ENCODE measurements around the gene PCCA.
"Not testable (repeated sequence)": the region's sequence is repeated elsewhere in the genome, so short reads cannot be mapped to it uniquely, and the experiment has no call there.

Gene PCCA

DNA sequence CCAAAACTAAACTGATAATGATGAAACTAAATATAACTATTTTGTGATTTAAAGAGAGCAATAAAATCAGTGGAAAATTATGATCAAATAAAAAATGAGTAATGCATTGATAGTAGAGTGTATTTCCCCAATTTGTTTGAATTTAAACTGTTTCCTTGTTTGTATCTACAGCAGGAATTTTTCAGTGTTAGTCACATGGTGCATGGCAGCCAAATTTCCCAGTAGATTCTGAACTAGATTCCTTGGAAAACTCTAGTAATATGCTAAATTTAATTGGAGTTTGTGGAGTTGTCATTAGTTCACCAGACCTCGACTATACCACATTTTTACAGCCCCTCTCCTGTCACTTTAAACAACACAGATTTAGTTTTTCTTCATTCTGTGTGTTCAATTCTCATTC, 156.2 kb downstream of the PCCA start:
- H3K27me3 Mint-ChIP-seq: no peaks in the 10 kb centered on the region
- H3K4me1 Mint-ChIP-seq: no peaks in the 10 kb centered on the region
- no peak for DNase-seq
- no peak overlapping the region for H3K4me3 Mint-ChIP-seq
- peaks cover 11% of the 10 kb centered on the region for H3K36me3 Mint-ChIP-seq (ENCODE audit: low read depth)
- ATAC-seq: no peak
- H3K27ac Mint-ChIP-seq: no peak overlapping the region
- peaks cover 10% of the 10 kb centered on the region for H3K9me3 Mint-ChIP-seq

GRCh38 chr13:100247937-100248336, 159.0 kb downstream of the PCCA start:
- Mint-ChIP-seq H3K27me3 (no peaks in the 10 kb centered on the region), H3K4me1 (no peaks in the 10 kb centered on the region), H3K4me3 (no peak overlapping the region), H3K9me3 (peaks cover 10% of the 10 kb centered on the region), H3K27ac (no peak overlapping the region), H3K36me3 (ENCODE audit: low read depth) (peaks cover 11% of the 10 kb centered on the region)
- DNase-seq (no peak), ATAC-seq (no peak)

DNA sequence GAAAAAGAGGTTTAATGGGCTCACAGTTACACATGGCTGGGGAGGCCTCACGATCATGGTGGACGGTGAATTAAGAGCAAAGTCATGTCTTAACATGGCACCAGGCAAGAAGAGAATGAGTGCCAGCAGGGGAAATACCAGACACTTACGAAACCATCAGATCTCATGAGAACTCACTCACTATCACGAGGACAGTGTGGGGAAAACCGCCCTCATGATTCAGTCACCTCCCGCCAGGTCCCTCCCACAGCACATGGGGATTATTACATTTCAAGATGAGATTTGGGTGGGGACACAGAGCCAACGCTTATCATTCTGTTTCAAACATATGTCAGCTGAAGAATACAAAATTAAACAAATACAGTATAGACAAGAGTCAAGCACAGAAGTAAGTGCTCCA, 165.1 kb downstream of the PCCA start:
- Mint-ChIP-seq H3K36me3 (ENCODE audit: low read depth) (peaks cover 9% of the 10 kb centered on the region), H3K27me3 (no peaks in the 10 kb centered on the region), H3K4me1 (no peaks in the 10 kb centered on the region), H3K27ac (no peak overlapping the region), H3K9me3 (peaks cover 10% of the 10 kb centered on the region), H3K4me3 (no peak overlapping the region)
- no peak for ATAC-seq
- DNase-seq: no peak

DNA sequence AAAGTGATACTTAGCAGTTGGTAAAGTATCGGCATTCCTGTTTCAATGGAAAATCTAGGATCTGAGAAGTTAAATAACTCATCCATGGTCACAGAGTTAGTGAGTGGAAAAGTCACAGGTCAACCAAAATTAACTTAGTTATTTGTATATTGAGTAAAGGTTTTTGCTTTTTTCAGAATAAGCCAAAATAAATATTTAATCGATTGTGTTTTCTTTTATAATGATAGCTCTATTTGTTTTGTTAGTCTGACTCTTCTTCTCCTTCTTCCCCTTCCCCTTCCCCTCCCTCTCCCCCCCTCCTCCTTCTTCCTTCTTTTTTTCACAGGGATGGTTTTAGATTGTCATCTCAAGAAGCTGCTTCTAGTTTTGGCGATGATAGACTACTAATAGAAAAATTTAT, 173.5 kb downstream of the PCCA start:
- no peak overlapping the region for H3K4me3 Mint-ChIP-seq
- DNase-seq: no peak

GRCh38 chr13:100266026-100266425, 177.1 kb downstream of the PCCA start:
- ATAC-seq (no peak), DNase-seq (no peak)
- Mint-ChIP-seq H3K27ac (no peak overlapping the region), H3K4me3 (no peak overlapping the region), H3K9me3 (peaks cover 3% of the 10 kb centered on the region), H3K36me3 (ENCODE audit: low read depth) (peaks cover 12% of the 10 kb centered on the region), H3K27me3 (no peaks in the 10 kb centered on the region), H3K4me1 (no peaks in the 10 kb centered on the region)

More for the DNA sequence above, 173.5 kb downstream of the PCCA start:
- no peaks in the 10 kb centered on the region for H3K4me1 Mint-ChIP-seq
- H3K36me3 Mint-ChIP-seq (ENCODE audit: low read depth): peaks cover 4% of the 10 kb centered on the region
- no peak for ATAC-seq
- H3K27me3 Mint-ChIP-seq: no peaks in the 10 kb centered on the region
- no peak overlapping the region for H3K27ac Mint-ChIP-seq
- peaks cover 3% of the 10 kb centered on the region for H3K9me3 Mint-ChIP-seq

DNA sequence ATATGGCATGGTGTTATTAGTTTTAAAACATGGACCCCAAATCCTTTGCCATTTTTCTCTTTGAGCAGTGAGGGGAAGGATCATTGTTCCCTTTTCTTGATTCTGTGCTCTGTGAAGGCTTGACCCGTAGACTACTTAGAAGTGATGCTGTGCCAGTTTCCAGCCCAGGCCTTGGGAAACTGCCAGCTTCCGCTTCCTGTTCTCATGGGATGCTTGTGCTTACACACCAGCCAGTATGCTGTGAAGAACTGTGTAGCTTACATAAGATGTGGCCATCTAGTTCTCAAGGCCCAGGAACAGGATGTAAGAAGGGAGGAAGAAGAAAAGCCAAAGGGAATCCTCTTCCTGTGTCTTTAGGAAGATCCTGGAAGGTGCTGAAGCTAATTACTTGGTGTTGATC, 180.9 kb downstream of the PCCA start:
- no peaks in the 10 kb centered on the region for H3K27me3 Mint-ChIP-seq
- DNase-seq: no peak
- H3K9me3 Mint-ChIP-seq: no peaks in the 10 kb centered on the region
- peaks cover 8% of the 10 kb centered on the region for H3K36me3 Mint-ChIP-seq (ENCODE audit: low read depth)
- H3K4me3 Mint-ChIP-seq: no peak overlapping the region
- no peak overlapping the region for H3K27ac Mint-ChIP-seq
- H3K4me1 Mint-ChIP-seq: no peaks in the 10 kb centered on the region
- ATAC-seq: no peak

GRCh38 chr13:100273138-100273537, 184.2 kb downstream of the PCCA start:
- Mint-ChIP-seq H3K27ac (no peak overlapping the region), H3K4me1 (no peaks in the 10 kb centered on the region), H3K9me3 (no peaks in the 10 kb centered on the region), H3K27me3 (no peaks in the 10 kb centered on the region), H3K4me3 (no peak overlapping the region), H3K36me3 (ENCODE audit: low read depth) (peaks cover 8% of the 10 kb centered on the region)
- ATAC-seq: no peak
- DNase-seq: no peak

GRCh38 chr13:100273552-100273951, 184.7 kb downstream of the PCCA start:
- Mint-ChIP-seq H3K27ac (no peak overlapping the region), H3K27me3 (no peaks in the 10 kb centered on the region), H3K9me3 (no peaks in the 10 kb centered on the region), H3K4me3 (no peak overlapping the region), H3K4me1 (no peaks in the 10 kb centered on the region), H3K36me3 (ENCODE audit: low read depth) (peaks cover 8% of the 10 kb centered on the region)
- no peak for DNase-seq
- ATAC-seq: no peak

DNA sequence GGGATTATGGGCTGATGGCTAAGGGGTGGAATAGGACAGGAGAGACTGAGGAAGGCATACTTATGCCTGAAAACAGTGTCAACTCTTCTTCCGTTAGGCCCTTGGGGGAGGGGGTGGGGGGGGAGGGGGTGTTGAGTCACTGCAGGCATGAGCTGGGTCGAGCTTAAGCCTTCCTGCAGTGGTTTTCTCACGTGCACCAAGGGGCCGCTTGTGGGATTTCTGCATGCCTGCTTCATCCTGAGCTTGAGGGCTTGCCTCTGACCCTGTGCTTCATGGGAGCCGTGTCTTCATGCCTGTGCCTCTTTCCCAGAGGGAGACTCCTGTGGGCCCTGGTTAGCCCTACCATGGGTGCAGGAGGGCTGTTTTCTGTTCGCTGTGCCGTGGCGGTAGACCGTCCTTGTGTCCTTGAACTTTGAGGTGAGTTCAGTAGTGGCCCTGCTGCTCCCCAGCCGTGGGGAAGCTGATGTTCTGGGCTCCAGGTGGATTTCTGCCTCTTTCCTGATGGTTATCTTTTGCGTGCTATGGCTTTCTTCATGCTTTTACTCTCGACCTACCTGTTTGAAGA, 186.1 kb downstream of the PCCA start:
- Mint-ChIP-seq H3K4me3 (no peak overlapping the region), H3K4me1 (no peaks in the 10 kb centered on the region), H3K9me3 (no peaks in the 10 kb centered on the region), H3K27me3 (no peaks in the 10 kb centered on the region), H3K36me3 (ENCODE audit: low read depth) (peaks cover 2% of the 10 kb centered on the region), H3K27ac (no peak overlapping the region)
- ATAC-seq: no peak
- DNase-seq: no peak

DNA sequence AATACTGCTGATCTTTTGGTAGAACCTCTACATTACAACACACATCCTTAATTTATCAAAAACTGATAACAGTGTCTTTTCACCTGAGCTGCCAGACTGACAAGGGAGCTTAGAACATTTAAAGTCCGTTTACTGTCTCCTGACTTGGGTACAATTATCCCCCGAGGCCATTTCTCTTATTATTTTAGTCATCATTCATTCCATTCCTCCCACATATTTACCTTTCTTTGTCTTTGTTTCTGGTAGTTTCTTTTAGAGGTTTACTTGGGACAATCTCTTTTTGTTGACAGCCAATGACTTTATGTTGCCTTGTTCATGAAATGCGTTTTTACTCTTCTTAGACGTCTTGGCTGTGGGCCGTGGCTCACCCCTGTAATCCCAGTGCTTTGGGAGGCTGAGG, 186.9 kb downstream of the PCCA start:
- H3K36me3 Mint-ChIP-seq (ENCODE audit: low read depth): peaks cover 3% of the 10 kb centered on the region
- H3K4me3 Mint-ChIP-seq: no peak overlapping the region
- H3K9me3 Mint-ChIP-seq: no peaks in the 10 kb centered on the region
- H3K27ac Mint-ChIP-seq: no peak overlapping the region
- H3K27me3 Mint-ChIP-seq: no peaks in the 10 kb centered on the region
- H3K4me1 Mint-ChIP-seq: no peaks in the 10 kb centered on the region
- DNase-seq (no peak), ATAC-seq (no peak)

- Mint-ChIP-seq H3K4me1 (no peaks in the 10 kb centered on the region), H3K4me3 (no peak overlapping the region), H3K36me3 (ENCODE audit: low read depth) (peaks cover 5% of the 10 kb centered on the region), H3K27ac (no peak overlapping the region), H3K27me3 (no peaks in the 10 kb centered on the region), H3K9me3 (no peaks in the 10 kb centered on the region)
- DNase-seq: no peak
- no peak for ATAC-seq
Measured at GRCh38 chr13:100280681-100281080, 191.8 kb downstream of the PCCA start.

- not testable (repeated sequence) for H3K4me3 Mint-ChIP-seq; DNase-seq; H3K27me3 Mint-ChIP-seq; ATAC-seq; H3K36me3 Mint-ChIP-seq (ENCODE audit: low read depth); H3K9me3 Mint-ChIP-seq; H3K4me1 Mint-ChIP-seq; H3K27ac Mint-ChIP-seq
Measured at GRCh38 chr13:100282306-100282705, 193.4 kb downstream of the PCCA start.

- H3K27ac Mint-ChIP-seq: no peak overlapping the region
- DNase-seq (no peak), ATAC-seq (no peak)
- H3K9me3 Mint-ChIP-seq: no peaks in the 10 kb centered on the region
- peaks cover 3% of the 10 kb centered on the region for H3K36me3 Mint-ChIP-seq (ENCODE audit: low read depth)
- no peak overlapping the region for H3K4me3 Mint-ChIP-seq
- no peaks in the 10 kb centered on the region for H3K4me1 Mint-ChIP-seq
- no peaks in the 10 kb centered on the region for H3K27me3 Mint-ChIP-seq
Measured at GRCh38 chr13:100290165-100290801, 201.4 kb downstream of the PCCA start.

DNA sequence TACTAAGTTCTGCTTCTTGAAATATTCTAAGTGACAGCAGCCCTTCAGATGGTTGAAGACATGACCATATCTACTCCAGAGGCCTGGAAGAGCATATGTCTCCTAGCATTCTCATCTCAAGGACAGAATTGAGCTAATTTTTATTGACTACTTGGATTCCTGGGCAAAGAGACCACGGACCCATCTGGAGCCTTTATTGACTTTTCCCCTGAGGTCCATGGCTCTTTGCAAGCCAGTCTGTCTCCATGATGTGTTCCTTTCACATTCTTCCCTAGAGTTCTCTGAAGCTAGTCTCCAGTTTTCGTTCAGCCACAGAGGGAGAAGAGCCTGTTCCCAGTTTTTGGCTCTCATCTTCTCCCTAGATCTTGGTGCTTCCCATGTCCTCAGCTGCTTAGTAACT, 202.7 kb downstream of the PCCA start:
- no peak overlapping the region for H3K27ac Mint-ChIP-seq
- no peaks in the 10 kb centered on the region for H3K27me3 Mint-ChIP-seq
- no peak for DNase-seq
- ATAC-seq: no peak
- H3K36me3 Mint-ChIP-seq (ENCODE audit: low read depth): peaks cover 3% of the 10 kb centered on the region
- H3K9me3 Mint-ChIP-seq: no peaks in the 10 kb centered on the region
- no peak overlapping the region for H3K4me3 Mint-ChIP-seq
- H3K4me1 Mint-ChIP-seq: no peaks in the 10 kb centered on the region

DNA sequence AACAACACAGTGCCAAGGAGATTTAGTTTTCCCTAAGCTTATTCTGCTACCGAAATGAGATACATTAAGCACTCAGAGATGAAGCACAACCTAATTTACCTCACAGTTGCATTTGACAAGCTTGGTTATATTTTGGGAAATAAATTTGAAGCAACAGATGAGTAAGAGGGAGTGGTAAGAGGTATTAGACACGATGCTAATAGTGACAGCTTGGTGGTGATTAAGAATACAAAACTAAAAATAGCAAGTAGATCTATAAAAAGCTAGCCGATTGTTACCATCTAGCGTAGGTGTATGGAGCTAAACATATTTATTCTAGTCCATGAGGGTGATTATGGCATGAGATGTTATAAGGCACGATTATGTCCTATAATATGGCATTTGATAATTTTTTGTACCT, 208.5 kb downstream of the PCCA start:
- ATAC-seq (no peak), DNase-seq (no peak)
- Mint-ChIP-seq H3K27me3 (no peaks in the 10 kb centered on the region), H3K4me1 (no peaks in the 10 kb centered on the region), H3K36me3 (ENCODE audit: low read depth) (no peaks in the 10 kb centered on the region), H3K9me3 (no peaks in the 10 kb centered on the region), H3K4me3 (no peak overlapping the region), H3K27ac (no peak overlapping the region)
